ENCODE measurements around the gene ACOT9. TPM values are rescaled to one million over a fixed set of nuclear protein-coding genes. Genes with fewer than 3 reads are reported as not detected.
A peak's percentile ranks its signal among the peaks of the same experiment; 100 is the strongest.

Gene ACOT9
- total and polyA plus RNA-seq, 2 donors (not counting 3 experiments of a cell fraction or from before 2014, with no cell fraction given) = 38.4 to 83.1 TPM

DNA sequence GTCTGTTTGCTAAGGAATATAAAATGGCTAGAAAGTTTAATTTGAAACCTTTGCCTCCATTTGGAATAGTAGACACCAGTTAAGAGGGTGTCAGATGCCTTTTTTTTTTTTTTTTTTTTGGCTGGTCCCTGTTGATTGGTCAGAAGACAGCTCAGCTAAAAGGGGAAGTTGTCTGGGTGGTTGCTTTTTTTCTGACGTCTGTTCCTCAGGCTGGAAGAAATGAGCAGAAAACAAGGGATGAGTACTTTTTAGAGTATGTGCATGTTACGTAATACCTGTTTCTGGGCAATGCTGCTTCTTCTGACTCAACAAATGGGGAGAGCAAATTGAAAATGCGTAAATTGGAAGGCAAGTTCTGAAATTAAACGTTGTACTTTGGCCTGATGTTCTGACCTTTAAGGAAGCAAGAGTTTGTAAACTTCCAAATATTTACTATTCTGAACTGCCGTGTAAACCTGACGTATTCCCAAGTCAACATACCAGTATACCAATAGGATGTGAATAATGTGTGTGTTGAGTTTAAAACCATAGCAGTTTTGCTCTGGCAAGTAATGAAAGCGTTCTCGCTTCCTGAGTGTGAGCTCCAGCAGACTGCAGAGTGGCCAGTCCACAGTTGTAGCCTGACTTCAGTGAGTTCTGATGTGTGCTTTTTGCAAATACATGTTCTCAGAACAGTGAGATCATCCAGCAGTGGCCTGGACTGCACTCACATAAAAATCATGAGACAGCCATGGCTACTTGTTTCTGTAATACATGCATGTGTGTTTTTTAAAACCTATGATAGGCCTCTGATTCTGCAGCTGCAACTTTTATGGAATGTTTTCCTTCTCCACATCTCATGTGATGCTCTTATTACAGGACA is 41.6 kb upstream of the ACOT9 start:
- H3K79me2 ChIP-seq (ENCODE audit: control insufficient read depth, insufficient read depth, low read length) = peaks cover 20% of the 10 kb centered on the region
- TF ChIP-seq EZH2 (IDR thresholded peaks at IDR 0.05; ENCODE audit: borderline replicate concordance, low read depth, low read length, severe bottlenecking) = no peak
- TF ChIP-seq POLR2A (IDR thresholded peaks at IDR 0.05; ENCODE audit: low read depth, low read length) = peak; percentile 43
- DNase-seq (ENCODE audit: low read depth, low spot score) = peak; percentile 39
- no peaks in the 10 kb centered on the region for H3K9me3 ChIP-seq (replicated peaks; ENCODE audit: control insufficient read depth, insufficient read depth, low read length)
- dilution Hi-C loops (cut with MboI; ENCODE audit: extremely low pct_ligation_motif_present, low sequenced_read_pairs) (no loop called here), intact Hi-C loops (cut with micrococcal nuclease) (loop anchor here (5.0 to 10.0 kb wide), 2 partner anchors 90 to 243 kb away; partner anchors contain the start of gene KLHL15)
- peak overlapping the region; percentile 3 to 90 (median 56) for H3K4me3 ChIP-seq (replicated peaks in 1 of 3; ENCODE audit: insufficient read depth in 1 of 3, low read depth in 1 of 3, low read length in 3 of 3)
- H4K20me1 ChIP-seq (replicated peaks; ENCODE audit: control insufficient read depth, extremely low read depth, insufficient read depth, low read length) = no peaks in the 10 kb centered on the region
- POLR2A ChIA-PET = interaction anchor here (0.6 to 3.2 kb wide), 6 partner anchors 19 to 117 kb away, joined by 3 to 92 read pairs (median 18); partner anchors contain the start of gene ACOT9
- H3K9ac ChIP-seq (replicated peaks; ENCODE audit: extremely low read depth, insufficient read depth, low read length) = peak overlapping the region; percentile 93
- H3K36me3 ChIP-seq (ENCODE audit: control insufficient read depth in 2 of 2, extremely low read depth in 1 of 2, insufficient read depth in 2 of 2, low read length in 2 of 2) = peaks cover 2 to 3% of the 10 kb centered on the region in 2 experiments
- no TSS peak for BruUV-seq (replicated peaks)
- H3K27me3 ChIP-seq (ENCODE audit: control insufficient read depth in 2 of 2, insufficient read depth in 2 of 2, low read length in 2 of 2) = no peaks in the 10 kb centered on the region
- CTCF ChIA-PET = interaction anchor here (0.7 to 4.6 kb wide), 5 partner anchors 9 to 117 kb away, joined by 3 to 132 read pairs (median 4); no protein-coding TSS in a partner anchor
- peak overlapping the region; percentile 92 for H3K4me2 ChIP-seq (ENCODE audit: insufficient read depth, low read length)
- H2AFZ ChIP-seq (ENCODE audit: low read depth, low read length) = no peak overlapping the region
- no peaks in the 10 kb centered on the region for H3K9me1 ChIP-seq (replicated peaks; ENCODE audit: control insufficient read depth, extremely low read depth, insufficient read depth, low read length)
- H3K4me1 ChIP-seq (ENCODE audit: control insufficient read depth, extremely low read depth, insufficient read depth, low read length) = peaks cover 23% of the 10 kb centered on the region
- no peak for FAIRE-seq
- H3K27ac ChIP-seq (ENCODE audit: insufficient read depth, low read depth, low read length) = peak overlapping the region; percentile 82

DNA sequence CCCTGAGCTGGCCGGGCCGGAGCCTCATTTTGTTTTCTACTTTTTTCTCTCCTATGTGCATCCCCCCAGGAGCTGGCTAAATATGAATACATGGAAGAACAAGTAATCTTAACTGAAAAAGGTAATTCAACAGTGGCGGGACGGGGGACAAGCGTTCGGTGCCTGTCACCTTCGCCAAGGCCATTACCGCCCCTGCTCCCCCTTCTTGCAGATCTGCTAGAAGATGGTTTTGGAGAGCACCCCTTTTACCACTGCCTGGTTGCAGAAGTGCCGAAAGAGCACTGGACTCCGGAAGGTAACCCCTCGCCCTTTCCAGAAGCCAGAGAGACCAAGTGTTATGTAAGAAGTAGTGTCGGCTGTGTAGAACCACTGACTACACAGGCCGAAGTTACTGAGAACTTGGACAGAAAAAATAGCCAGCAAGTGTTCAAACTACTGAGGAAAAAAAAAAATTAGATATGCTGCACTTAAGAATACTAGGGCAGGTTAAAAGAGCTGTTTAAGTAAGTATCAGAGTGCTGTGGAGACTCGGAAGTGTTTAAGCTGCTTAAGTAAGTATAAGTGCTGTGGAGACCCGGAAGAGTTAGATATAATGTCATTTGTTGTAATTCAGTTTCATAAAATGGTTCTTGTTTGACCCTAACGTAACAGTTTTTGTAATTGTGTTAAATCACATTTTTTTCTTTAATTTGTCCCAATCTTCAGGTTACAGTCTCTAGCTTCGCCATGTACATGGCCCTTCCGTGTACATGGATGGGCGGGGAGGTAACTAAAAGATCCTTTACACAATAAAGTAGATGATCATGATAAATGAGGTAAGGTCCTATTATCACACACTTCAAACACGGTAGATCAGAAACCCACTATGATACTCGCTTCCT is 40.8 kb upstream of the ACOT9 start:
- TSS peak; percentile 55 for BruUV-seq (replicated peaks)

More for the DNA sequence above, 40.8 kb upstream of the ACOT9 start:
- DNase-seq (ENCODE audit: low read depth, low spot score) = peak; percentile 19
- dilution Hi-C loops (cut with MboI; ENCODE audit: extremely low pct_ligation_motif_present, low sequenced_read_pairs) = no loop called here
- Histone ChIP-seq H3K79me2 (ENCODE audit: control insufficient read depth, insufficient read depth, low read length) (peaks cover 20% of the 10 kb centered on the region), H3K9me3 (replicated peaks; ENCODE audit: control insufficient read depth, insufficient read depth, low read length) (no peaks in the 10 kb centered on the region), H3K4me1 (ENCODE audit: control insufficient read depth, extremely low read depth, insufficient read depth, low read length) (peaks cover 23% of the 10 kb centered on the region), H3K27me3 (ENCODE audit: control insufficient read depth in 2 of 2, insufficient read depth in 2 of 2, low read length in 2 of 2) (no peaks in the 10 kb centered on the region), H4K20me1 (replicated peaks; ENCODE audit: control insufficient read depth, extremely low read depth, insufficient read depth, low read length) (no peaks in the 10 kb centered on the region), H2AFZ (ENCODE audit: low read depth, low read length) (no peak overlapping the region), H3K27ac (ENCODE audit: insufficient read depth, low read depth, low read length) (peak overlapping the region; percentile 82), H3K36me3 (ENCODE audit: control insufficient read depth in 2 of 2, extremely low read depth in 1 of 2, insufficient read depth in 2 of 2, low read length in 2 of 2) (peaks cover 2 to 3% of the 10 kb centered on the region in 2 experiments), H3K9me1 (replicated peaks; ENCODE audit: control insufficient read depth, extremely low read depth, insufficient read depth, low read length) (no peaks in the 10 kb centered on the region), H3K4me3 (replicated peaks in 1 of 3; ENCODE audit: insufficient read depth in 1 of 3, low read depth in 1 of 3, low read length in 3 of 3) (peak overlapping the region; percentile 56 to 90 (median 67)), H3K9ac (replicated peaks; ENCODE audit: extremely low read depth, insufficient read depth, low read length) (peak overlapping the region; percentile 93), H3K4me2 (ENCODE audit: insufficient read depth, low read length) (peak overlapping the region; percentile 92)
- TF ChIP-seq, protein P1, sequence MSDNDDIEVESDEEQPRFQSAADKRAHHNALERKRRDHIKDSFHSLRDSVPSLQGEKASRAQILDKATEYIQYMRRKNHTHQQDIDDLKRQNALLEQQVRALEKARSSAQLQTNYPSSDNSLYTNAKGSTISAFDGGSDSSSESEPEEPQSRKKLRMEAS (IDR thresholded peaks at IDR 0.05; ENCODE audit: insufficient read depth, insufficient read length) = no peak
- no peak for TF ChIP-seq MYC (IDR thresholded peaks at IDR 0.05; ENCODE audit: low read depth, low read length)
- TF ChIP-seq, protein P2, sequence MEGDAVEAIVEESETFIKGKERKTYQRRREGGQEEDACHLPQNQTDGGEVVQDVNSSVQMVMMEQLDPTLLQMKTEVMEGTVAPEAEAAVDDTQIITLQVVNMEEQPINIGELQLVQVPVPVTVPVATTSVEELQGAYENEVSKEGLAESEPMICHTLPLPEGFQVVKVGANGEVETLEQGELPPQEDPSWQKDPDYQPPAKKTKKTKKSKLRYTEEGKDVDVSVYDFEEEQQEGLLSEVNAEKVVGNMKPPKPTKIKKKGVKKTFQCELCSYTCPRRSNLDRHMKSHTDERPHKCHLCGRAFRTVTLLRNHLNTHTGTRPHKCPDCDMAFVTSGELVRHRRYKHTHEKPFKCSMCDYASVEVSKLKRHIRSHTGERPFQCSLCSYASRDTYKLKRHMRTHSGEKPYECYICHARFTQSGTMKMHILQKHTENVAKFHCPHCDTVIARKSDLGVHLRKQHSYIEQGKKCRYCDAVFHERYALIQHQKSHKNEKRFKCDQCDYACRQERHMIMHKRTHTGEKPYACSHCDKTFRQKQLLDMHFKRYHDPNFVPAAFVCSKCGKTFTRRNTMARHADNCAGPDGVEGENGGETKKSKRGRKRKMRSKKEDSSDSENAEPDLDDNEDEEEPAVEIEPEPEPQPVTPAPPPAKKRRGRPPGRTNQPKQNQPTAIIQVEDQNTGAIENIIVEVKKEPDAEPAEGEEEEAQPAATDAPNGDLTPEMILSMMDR (IDR thresholded peaks at IDR 0.05; ENCODE audit: extremely low read depth in 1 of 2, insufficient read depth in 1 of 2, low read depth in 1 of 2, low read length in 2 of 2) = no peak
- TF ChIP-seq GATA2 (IDR thresholded peaks at IDR 0.05; ENCODE audit: insufficient read depth, insufficient read length, low read depth, low read length) = no peak
- TF ChIP-seq POLR2A (IDR thresholded peaks at IDR 0.05; ENCODE audit: low read depth, low read length) = no peak
- no peak for TF ChIP-seq FOS (IDR thresholded peaks at IDR 0.05; ENCODE audit: borderline replicate concordance, insufficient read depth, low read length)
- TF ChIP-seq EZH2 (IDR thresholded peaks at IDR 0.05; ENCODE audit: borderline replicate concordance, low read depth, low read length, severe bottlenecking) = no peak
- TF ChIP-seq POLR2AphosphoS5 (IDR thresholded peaks at IDR 0.05; ENCODE audit: insufficient read depth, low read depth, low read length) = no peak
- TF ChIP-seq JUN (IDR thresholded peaks at IDR 0.05; ENCODE audit: borderline replicate concordance, insufficient read depth, insufficient read length, low read depth) = no peak
- no peak for FAIRE-seq
- POLR2A ChIA-PET = interaction anchor here (0.6 to 3.2 kb wide), 15 partner anchors 10 to 270 kb away, joined by 3 to 92 read pairs (median 8); partner anchors contain the start of genes ACOT9, EIF2S3 and PRDX4
- CTCF ChIA-PET = interaction anchor here (0.6 to 4.6 kb wide), 17 partner anchors 8 to 270 kb away, joined by 3 to 132 read pairs (median 3); partner anchors contain the start of gene EIF2S3
- intact Hi-C loops (cut with micrococcal nuclease) = loop anchor here (1.0 to 10.0 kb wide), 5 partner anchors 20 to 271 kb away; partner anchors contain the start of genes EIF2S3 and KLHL15
